ENCODE data around the gene UBE2G1. TPM values are rescaled to one million over a fixed set of nuclear protein-coding genes. Genes with fewer than 3 reads are reported as not detected.

UBE2G1 gene
- total and polyA plus RNA-seq, 10 of the 15 experiments (the other 5 are each of a cell fraction or from before 2014, with no cell fraction given) = 24.4 to 139 (median 77.4) TPM

DNA sequence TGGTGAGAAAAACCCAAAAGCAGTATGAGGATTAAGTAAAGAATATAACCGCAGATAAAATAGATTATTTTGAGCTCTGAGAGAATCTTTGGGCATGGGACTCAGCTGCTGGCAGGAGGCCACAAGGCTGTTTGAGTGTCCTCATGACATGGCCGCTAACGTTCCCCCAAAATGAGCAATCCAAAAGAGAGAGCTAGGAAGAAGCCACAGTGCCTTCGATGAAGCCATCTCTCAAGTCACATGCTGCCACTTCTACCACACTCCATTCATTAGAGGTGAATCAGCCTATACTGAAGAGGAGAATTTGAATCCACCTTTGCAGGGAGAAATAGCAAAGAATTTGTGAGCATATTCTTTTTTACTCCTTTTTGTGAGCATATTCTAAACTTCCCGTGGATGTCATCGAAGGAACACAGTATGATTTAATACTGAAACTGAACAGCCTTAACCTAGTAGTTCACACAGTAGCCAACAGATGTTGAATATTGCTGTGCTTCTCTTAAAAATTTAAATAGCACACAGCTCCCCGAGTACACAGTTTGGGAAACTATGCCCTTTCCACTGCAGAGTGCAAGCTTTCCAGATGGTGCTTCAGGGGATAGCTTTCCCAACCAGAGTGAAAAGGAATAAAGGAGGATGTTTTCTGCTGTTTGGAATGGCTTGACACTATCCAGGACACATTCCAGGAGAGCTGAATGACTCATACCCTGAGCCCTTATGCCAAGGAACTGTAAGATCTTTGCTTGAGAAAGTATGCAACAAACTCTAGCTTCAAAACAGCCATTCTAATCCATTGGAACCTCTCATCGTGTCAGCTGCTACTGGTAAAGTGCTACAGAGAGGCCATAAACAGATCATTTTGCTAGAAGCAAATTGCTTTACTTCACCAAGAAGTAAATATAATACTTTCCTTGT is 136.6 kb downstream of the UBE2G1 start (continued):
- TF ChIP-seq RB1 (IDR thresholded peaks at IDR 0.05; ENCODE audit: borderline replicate concordance) = no peak

DNA sequence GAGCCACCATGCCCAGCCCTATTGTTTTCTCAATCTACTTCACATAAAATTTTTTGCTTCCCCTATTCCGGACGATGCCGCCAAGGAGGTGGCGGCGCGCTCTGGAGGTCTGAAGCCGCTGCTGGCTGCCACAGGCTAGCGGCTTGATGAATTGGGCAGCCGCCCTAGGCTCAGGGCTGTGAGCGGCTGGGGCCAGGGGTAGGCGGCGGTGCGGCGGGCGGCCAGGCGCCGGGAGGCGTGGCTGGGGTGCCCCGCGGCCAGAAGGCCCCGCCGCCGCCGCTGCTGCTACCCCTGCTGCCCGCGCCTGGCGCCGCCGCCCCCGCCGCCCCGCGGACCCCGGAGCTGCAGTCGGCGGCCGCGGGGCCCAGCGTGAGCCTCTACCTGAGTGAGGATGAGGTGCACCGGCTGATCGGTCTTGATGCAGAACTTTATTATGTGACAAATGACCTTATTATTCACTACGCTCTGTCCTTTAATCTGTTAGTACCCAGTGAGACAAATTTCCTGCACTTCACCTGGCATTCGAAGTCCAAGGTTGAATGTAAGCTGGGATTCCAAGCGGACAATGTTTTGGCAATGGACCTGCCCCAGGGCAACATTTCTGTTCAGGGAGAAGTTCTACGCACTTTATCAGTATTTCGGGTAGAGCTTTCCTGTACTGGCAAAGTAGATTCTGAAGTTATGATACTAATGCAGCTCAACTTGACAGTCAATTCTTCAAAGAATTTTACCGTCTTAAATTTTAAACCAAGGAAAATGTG is 144.4 kb downstream of the UBE2G1 start:
- Histone ChIP-seq H4K20me1 (ENCODE audit: control insufficient read depth, insufficient read depth) (no peaks in the 10 kb centered on the region), H3K4me1 (ENCODE audit: control insufficient read depth, insufficient read depth, low read length) (no peaks in the 10 kb centered on the region), H3K4me3 (no peak overlapping the region), H3K36me3 (ENCODE audit: control insufficient read depth in 2 of 2, insufficient read depth in 2 of 2, low read length in 1 of 2) (peaks cover 3 to 9% of the 10 kb centered on the region in 2 experiments; a peak in 2 of 4 replicates), H3K79me2 (ENCODE audit: control insufficient read depth, insufficient read depth, low read length) (no peaks in the 10 kb centered on the region), H2AFZ (ENCODE audit: control insufficient read depth, low read depth, low read length) (no peak overlapping the region), H3K9ac (ENCODE audit: control insufficient read depth, insufficient read depth, low read length) (no peak overlapping the region), H3K27me3 (replicated peaks in 1 of 2; ENCODE audit: control insufficient read depth in 2 of 2, insufficient read depth in 2 of 2, low read length in 1 of 2) (no peaks in the 10 kb centered on the region), H3K27ac (ENCODE audit: control insufficient read depth, insufficient read depth) (no peak overlapping the region), H3K4me2 (ENCODE audit: control insufficient read depth, insufficient read depth) (no peak overlapping the region), H3K9me3 (replicated peaks; ENCODE audit: control insufficient read depth, insufficient read depth, low read length) (no peaks in the 10 kb centered on the region)
- POLR2A ChIA-PET = no interaction called here
- CTCF ChIA-PET = interaction anchor here (0.7 to 1.2 kb wide), 2 partner anchors 10 to 28 kb away, joined by 3 read pairs; no protein-coding TSS in a partner anchor
- intact Hi-C loops (cut with micrococcal nuclease; ENCODE audit: unreplicated experiment) = no loop called here
- RAD21 ChIA-PET (ENCODE audit: unreplicated experiment) = no interaction called here
- no peak for DNase-seq (ENCODE audit: low read depth, low spot score)
- ATAC-seq = no peak
- no TSS peak for BruUV-seq (replicated peaks)
- in situ Hi-C loops (cut with MboI) = no loop called here
- 97% methylated on average over 45 of the region's 47 CpGs for WGBS (ENCODE audit: insufficient coverage, insufficient replicate concordance, low lambda C conversion rate, missing lambda C conversion rate)
- TF ChIP-seq BMI1 (IDR thresholded peaks at IDR 0.05; ENCODE audit: borderline replicate concordance) (no peak), PAX5 (IDR thresholded peaks at IDR 0.05; ENCODE audit: borderline replicate concordance, low read depth, low read length) (no peak), ZNF622 (IDR thresholded peaks at IDR 0.05) (no peak), NR2F1 (conservative IDR thresholded peaks at IDR 0.05) (no peak)
- TF ChIP-seq, protein P1, sequence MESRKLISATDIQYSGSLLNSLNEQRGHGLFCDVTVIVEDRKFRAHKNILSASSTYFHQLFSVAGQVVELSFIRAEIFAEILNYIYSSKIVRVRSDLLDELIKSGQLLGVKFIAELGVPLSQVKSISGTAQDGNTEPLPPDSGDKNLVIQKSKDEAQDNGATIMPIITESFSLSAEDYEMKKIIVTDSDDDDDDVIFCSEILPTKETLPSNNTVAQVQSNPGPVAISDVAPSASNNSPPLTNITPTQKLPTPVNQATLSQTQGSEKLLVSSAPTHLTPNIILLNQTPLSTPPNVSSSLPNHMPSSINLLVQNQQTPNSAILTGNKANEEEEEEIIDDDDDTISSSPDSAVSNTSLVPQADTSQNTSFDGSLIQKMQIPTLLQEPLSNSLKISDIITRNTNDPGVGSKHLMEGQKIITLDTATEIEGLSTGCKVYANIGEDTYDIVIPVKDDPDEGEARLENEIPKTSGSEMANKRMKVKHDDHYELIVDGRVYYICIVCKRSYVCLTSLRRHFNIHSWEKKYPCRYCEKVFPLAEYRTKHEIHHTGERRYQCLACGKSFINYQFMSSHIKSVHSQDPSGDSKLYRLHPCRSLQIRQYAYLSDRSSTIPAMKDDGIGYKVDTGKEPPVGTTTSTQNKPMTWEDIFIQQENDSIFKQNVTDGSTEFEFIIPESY (IDR thresholded peaks at IDR 0.05) = no peak
- TF ChIP-seq, protein P2, sequence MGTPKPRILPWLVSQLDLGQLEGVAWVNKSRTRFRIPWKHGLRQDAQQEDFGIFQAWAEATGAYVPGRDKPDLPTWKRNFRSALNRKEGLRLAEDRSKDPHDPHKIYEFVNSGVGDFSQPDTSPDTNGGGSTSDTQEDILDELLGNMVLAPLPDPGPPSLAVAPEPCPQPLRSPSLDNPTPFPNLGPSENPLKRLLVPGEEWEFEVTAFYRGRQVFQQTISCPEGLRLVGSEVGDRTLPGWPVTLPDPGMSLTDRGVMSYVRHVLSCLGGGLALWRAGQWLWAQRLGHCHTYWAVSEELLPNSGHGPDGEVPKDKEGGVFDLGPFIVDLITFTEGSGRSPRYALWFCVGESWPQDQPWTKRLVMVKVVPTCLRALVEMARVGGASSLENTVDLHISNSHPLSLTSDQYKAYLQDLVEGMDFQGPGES (IDR thresholded peaks at IDR 0.05) = no peak
- SMC1A ChIA-PET (ENCODE audit: uncharacterized antibody, unreplicated experiment) = interaction anchor here (1.2 to 1.3 kb wide), 2 partner anchors 8 to 18 kb away, joined by 3 read pairs; no protein-coding TSS in a partner anchor
- no peak for FAIRE-seq
